GM15510 (cell line): ENCODE results near the gene DOCK10.

Source experiments
- POLR2A ChIP-seq: IDR thresholded peaks from 3 replicates; pipeline ENCODE4 v1.6.1; 2011; ENCODE audit warnings: borderline replicate concordance; ENCODE audit not compliant: insufficient read length; ENCODE audit errors: extremely low read depth

The DOCK10 gene

DNA sequence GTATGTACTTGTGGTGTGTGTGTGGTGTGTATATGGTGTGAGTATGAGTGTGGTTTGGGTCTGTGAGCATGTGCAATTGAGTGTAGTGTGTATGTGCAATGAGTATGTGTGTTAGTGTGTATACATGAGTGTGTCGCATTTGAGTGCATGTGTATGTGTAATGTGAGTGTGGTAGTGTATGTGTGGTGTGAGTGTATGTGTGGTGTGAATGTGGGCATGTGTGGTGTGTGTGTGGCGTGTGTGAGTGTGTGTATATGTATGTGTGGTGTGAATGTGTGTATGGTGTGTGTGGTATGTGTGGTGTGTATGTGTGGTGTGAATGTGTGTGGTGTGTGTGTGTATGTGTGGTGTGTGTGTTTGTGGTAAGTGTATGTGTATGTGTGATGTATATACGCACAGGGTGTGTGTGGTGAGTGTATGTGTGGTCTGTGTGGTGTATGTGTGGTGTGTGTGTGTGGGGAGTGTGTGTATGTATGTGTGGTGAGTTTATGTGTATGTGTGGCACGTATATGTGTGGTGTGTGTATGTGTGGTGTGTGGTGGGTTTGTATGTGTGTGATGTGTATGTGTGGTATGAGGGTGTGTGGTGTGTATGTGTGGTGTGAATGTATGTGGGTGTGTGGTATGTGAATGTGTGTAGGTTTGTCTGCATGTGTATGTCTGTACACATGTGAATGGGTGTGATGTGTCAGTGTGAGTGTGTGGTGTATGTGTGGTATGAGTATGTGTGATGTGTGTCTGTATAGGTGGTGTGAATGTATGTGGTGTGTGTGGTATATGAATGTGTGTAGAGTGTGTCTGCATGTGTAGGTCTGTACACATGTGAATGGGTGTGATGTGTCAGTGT is 123.4 kb downstream of the DOCK10 start:
- TF ChIP-seq POLR2A = no peak

DNA sequence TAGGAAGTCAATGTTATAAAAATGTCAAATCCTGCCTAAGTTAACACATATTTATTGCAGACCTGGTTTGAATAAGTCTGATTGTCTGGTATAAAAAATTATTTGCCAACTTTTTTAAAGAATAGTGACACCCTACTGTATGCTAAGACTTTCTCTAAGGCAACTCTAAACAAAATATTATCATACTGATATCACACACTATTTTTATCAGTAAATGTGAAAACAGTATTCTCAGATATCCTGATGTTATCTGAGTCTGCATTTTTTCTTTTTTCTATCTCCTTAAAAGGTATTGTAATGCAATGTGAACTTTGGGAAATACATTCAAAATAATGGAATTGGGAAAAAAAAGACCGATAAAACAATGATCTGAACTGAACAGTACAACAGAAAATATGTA is 127.1 kb downstream of the DOCK10 start:
- TF ChIP-seq POLR2A = no peak

DNA sequence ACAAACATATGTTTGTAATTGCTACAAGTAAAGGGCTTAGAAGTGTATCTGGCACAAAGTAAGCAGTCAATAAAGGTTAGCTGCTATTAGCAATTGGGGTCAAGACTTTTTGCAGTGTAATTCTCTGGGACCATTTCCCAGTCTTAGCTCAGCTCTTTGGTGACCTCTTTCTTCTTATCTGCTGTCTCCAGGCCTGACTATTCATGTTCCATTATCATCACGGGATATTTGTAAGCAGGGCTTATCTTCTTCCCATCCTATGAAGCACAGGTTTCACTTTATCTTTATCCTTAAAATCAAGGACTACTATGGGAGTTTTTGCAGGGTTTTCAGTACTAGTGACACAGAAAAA is 131.7 kb downstream of the DOCK10 start:
- no peak for TF ChIP-seq POLR2A

DNA sequence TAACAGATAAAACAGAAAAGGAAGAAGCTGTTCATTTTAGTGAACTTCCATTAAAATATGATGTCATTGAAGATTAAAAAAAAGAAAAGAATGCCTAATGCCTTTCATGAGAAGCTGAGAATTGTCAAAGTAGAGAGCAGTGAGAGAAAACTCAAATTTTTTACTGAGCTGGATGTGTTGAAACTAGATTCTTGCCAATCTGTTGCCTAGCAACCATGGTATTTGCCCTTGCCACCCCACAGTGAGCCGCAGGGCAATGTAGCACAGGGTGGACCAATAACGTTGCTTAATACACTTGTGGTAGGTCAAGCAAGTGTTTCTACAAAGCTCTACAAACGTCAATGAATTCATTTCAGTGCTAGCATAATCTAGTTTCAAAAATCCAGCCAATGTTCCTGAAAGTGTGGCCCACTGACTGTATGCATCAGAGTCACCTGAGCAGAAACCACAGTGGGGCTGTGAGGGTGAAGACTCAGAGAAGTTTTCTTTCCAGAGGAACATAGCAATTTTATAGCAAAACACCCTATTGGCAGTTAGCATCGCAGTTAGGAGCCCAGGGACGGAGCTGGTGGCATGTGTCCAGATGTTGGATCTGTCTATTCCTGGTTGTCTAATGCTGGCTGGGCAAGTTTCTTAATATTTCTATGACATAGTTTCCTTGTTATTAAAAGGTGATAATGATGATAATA is 132.2 kb downstream of the DOCK10 start:
- TF ChIP-seq POLR2A = no peak

DNA sequence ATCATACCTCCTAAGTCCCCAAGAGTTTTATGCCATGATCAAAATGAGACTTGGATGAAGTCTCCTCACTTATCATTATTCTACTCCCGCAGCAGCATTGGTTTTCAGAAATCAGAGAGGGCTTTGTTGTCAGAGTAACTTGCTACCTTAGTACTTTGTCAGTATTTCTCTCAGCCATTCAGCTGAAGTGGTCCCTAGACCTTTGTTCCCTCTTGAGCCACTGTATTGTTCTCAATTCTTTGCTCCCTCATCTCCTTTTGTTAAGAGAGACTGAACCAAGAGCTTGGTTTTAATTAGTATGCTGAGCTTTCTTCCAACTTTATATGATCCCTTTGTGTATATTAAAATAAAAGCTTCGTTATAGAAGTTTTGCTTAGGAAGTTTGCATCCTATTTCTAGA is 133.4 kb downstream of the DOCK10 start:
- TF ChIP-seq POLR2A = no peak

DNA sequence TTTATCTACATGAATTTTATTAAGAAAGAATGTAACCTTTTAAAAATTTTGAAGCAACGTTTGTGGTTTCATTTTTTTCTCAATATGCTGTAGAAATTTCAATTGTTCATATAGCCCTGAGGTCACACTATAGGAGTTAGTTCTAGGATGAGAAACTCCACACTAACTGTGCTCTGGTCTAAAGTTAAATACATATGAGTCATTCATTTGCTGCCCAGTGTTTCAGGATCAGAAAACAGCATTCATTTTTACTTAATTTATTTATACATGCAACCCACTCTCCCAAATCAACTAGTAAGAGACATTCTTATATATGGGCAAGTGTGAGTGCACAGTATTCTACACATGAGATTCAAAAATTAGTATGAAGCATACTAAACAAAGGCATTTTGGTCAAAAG is 137.9 kb downstream of the DOCK10 start:
- no peak for TF ChIP-seq POLR2A

DNA sequence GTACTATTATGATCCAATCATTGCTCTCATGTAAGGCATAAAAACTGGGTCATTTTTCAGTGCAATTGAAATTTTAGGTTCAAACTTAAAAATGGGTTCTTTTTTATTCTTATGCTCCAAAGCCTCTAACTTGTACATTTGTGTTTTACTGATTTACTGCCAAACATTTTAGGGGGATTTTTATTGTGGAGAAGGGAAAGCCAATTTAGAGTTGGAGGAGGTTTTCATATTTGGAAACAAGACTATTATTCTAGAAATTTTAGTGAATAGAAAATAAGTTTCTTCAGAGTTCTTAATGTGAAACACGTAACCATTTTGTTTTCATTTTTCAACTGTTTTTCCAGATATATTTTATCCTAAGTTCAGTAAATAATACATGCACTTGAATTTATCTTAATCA is 138.6 kb downstream of the DOCK10 start:
- TF ChIP-seq POLR2A = no peak

DNA sequence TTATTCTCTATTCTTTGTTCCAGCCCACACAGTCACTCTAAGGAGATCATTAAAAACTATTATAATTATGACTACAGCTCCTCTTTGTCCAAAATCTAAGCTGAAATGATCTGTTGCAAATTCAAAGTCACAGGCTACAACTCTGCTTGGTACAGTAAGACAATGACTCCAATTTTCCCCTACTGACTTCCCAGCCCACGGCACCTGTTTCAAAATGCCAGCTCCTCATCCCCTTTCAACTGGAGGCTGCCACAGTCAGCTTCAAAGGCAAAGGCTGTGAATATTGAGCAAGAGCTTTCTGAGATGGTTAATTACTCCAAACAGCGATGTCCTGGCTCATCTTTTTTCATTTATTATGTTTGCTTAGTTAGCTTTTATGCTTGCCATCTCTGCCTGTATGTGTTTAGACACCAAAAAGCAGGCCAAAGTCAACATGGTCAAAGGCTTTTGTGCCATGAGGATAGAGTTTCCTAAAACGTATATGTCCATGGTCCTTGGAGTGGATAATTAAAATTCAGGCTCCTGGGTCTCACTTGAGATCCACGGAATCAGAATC is 141.1 kb downstream of the DOCK10 start:
- TF ChIP-seq POLR2A = no peak

DNA sequence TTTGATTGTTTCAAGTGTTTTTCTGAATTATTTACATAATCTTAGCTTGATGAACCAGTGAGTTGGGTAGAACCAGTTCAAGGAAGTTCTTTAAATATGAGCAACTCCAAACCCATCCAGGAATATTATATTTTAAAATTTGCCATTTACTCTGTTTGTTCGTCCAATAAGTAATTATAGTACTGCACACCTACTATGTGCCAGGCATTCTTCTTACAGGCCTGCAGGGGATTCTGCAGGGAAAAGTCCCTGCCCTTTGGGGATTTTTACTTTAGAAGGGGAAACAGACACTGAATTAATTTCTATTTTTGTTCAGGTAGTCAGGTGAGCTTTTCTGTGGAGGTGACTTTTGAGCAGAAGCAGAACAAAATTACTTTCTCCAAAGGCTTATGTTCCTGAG is 146.9 kb downstream of the DOCK10 start:
- TF ChIP-seq POLR2A = no peak

DNA sequence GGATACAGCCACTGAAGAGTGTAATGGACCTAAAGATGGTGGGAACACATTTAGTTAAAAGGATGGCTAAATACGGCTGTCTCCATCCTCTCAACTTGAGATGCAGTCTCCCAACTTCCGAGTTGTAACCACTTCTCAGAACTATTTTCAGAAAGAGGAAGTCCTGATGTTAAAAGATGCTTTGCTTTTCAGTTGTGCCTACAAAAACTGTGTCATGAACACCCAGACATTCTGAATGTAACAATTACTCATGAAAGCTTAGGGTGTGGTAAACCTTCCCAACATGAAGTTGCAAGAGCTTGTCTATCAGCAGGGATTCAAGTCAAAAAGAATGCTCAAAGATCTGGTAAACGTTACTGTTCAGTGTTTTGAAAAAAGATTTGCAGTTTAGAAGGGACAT is 147.9 kb downstream of the DOCK10 start:
- TF ChIP-seq POLR2A = no peak

DNA sequence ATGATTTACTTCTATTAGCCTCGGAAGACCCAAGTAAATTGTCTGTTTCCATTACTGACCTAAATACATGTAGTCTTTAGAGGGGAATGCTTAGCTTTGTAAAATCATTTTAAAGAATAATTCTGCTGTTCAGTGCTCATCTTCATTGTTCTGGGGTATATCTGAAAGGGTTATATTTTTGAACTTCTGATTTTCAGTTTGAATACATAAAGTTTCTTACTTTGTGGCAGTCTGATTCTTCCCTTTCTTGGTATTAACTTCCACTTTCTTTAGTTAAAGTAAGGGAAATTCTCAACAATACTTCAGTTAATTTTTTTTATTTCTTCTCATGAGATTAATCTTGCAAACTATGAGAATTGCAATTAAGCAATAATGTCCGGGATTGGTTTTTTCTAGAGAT is 148.4 kb downstream of the DOCK10 start:
- TF ChIP-seq POLR2A = no peak

DNA sequence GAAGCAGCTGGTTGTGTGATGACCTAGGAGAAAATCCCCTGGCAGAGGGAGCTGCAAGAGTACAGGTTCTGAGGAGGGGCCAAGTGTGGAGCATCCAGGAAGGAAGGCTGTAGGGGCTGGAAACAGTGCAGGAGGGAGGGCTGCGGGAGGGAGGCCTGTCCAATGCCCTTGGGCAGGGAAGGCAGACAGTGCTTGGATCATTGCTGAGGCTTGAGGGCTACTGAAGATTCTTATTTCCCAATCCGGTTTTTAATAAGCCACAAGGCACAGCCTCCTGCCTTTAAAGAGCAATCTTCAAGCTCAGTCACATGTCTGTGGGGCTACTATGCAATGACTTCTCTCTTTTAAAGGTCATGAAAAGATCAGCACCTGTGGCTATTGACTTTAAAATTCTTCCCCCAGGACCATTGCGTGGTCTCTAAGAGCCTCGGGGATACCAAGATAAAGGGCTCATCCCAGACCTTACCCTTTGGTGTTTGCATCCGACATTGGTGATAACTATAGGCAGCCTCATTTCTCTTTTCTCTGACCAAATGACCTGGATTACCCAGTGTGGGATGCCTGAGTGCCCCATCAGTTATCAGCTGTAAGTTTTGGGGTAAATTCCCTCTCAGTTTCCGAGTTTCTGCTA is 149.6 kb downstream of the DOCK10 start:
- no peak for TF ChIP-seq POLR2A

DNA sequence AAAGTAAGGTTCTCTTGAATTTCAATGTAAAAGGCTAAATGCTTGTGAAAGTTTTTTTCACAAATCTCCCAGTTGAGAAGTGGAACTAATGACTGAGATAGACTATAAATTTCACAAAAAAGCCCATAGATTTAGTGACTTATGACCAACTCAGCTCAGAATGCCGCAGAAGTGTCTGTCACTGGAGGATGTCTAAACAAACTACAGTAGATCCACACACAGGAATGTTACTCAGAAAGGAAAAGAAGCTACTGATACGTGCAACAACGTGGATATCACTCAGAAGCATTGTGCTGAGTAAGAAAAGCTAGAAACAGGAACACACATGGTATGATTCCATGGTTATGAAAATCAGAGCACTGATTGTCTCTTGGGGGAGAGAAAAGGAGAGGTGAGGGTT is 151.9 kb downstream of the DOCK10 start:
- TF ChIP-seq POLR2A = no peak

DNA sequence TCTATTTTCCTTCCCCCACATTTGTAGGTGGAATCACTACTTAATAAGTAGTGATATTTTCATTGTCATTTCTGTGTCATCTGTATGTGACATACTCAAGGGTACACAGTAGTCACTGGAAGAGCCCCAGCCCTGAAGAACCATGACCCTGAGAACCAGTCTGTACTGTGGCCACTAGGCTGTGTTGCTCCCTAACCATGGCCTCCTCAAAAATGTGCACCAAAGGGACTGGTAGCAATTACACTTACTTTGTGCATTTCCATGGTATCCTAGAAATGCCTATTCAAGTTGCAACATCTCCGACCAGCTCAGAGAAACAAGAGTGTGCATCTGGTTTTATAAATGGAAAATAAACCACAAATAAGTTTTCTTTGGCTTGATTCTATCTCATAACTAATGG is 155.1 kb downstream of the DOCK10 start:
- TF ChIP-seq POLR2A = no peak

DNA sequence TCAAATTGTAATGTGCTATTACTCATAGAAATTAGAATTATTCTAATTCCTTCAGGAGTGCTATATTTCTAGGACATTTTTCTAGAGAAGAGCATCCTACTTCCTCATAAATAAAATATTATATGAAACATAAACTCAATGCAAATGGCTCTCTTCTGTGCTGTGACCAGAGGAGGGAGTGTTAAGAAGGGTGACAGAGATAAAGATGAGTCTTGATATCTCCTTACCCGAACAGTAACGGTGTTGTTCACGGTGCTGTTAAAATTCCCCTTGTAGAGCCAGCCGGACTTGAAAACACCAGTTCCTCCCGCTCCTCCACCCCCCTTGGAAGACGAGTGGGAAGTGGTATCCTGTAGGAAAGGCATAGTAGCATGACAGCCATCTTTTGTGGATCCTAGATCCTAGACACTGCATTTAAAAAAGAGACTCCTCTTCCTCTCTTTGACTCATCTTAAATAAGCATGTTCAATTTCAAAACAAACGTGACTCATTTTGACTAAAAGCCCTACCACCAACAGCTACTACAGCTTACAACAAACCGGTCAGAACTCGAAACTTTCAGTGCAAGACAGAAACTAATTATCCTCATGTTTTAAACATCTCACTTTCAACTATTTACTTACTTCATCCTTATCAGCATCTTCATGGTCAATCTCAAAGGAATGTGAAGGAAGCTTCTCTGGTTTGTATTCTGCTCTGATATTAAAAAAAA is 156.3 kb downstream of the DOCK10 start:
- no peak for TF ChIP-seq POLR2A

DNA sequence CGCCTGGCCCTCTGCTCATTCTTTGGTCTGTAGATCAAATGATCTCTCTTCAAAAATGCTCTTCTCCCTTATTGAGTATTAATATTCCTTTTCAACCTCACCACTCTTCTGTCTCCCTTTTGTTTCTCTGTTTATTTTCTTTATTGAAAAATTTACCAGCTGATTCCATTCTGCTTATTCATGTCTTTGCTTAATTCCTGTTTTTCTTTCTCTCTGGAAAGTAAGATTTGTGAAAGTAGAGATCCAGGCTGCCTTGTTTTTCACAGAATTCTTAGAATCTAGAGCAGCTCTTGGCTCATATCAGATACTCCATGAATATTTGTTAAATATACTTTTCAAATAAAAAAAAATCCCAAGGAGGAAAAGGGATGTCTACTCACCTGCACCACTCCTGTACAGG is 157.0 kb downstream of the DOCK10 start:
- no peak for TF ChIP-seq POLR2A

DNA sequence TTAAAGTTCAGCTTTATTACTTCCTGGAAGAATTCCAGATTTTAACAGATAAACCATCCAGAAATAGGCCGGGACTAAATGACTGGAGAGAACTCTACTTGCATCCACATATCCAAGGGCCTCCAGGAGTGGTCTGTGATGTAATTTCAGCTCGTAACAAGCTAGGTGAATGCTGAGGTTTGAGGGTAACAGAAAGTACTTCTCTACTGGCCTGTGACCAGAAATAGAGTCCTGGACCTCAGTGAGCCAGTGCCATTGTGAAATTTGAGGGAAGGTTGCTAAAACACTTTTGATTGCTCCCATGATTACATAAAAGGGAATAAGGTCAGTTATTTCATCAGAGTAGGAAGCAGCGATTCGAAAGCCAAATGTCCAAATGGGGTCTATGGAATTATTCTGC is 158.1 kb downstream of the DOCK10 start:
- TF ChIP-seq POLR2A = no peak
